NCI-H460 (cell line): ENCODE results near the gene UBTD1. TPM values are rescaled to one million over a fixed set of nuclear protein-coding genes. Genes with fewer than 3 reads are reported as not detected.
"Not testable (repeated sequence)": the region's sequence is repeated elsewhere in the genome, so short reads cannot be mapped to it uniquely, and the experiment has no call there.

Source experiments
- DNase-seq: peaks from one replicate; pipeline ENCODE4 v3.0.0-alpha.2; 2016; ENCODE audit warnings: low read depth; ENCODE audit errors: extremely low read depth
- total RNA-seq: library from RNA; depleted of rRNA; stranded (reverse); fragments of >200 nt; shearing (Covaris generic); gene quantifications from 2 replicates; pipeline ENCODE4 v1.2.3, GENCODE V29; 2014

The UBTD1 gene
- total RNA-seq, 1 experiment from 2014 or later: 3.8 TPM

DNA sequence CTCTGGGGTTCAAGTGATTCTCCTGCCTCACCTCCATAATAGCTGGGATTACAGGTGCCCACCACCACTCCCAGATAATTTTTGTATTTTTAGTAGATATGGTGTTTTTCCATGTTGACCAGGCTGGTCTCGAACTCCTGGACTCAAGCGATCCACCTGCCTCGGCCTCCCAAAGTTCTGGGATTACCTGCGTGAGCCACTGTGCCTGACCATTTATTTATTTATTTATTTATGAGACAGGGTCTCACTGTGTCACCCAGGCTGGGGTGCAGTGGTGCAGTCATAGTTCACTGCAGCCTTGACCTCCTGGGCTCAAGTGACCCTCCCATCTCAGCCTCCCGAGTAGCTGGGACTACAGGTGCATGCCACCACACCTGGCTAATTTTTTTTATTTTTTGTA is 55.6 kb downstream of the UBTD1 start:
- DNase-seq: not testable (repeated sequence)

DNA sequence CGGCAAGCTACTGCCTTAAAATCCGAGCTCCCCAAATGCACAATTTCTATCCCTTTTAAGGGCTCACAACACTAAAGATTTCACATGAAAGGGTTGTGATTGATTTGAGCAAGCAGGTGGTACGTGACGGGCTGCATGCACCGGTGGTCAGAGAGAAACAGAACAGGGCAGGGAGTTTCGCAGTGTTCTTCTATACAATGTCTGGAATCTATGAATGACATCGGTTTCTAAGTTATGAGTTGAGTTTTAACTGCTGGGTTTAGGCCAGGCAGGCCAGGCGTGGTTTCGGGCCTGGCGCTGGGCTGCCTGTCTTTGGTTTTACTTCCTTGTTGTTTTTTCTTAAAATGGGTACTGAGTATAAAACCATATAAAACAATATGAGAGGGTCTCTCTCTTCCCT is 56.8 kb downstream of the UBTD1 start:
- not testable (repeated sequence) for DNase-seq

DNA sequence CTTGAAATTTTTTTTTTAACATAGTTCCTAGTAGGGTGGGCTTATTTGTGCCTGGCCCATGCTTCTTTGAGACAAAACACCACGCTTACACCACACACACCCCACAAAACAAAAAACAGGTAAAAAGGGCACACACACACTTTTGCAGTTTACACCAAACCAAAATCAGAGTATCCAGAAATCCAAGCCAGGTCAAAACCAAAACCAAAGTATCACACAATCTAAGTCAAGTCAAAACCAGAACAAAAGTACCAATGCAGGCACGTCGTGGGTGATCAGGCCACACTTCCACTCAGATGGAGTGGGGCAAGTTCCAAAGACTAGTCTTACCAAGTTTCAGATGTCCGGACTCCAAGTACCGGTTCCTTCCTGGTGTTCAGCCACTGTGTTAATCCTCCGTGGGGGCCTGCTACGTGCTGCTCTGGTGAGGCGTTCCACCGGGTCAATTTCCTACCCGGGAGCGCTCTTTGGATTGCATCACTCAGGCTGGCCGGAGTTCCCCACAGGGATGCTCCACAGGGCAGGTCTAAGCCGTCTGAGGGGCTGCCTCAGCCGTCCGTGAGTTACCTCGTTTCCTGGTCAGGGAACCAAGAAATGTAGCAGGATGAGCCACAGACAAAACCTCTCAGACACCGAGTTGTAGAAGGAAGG is 62.1 kb downstream of the UBTD1 start:
- DNase-seq: not testable (repeated sequence)

DNA sequence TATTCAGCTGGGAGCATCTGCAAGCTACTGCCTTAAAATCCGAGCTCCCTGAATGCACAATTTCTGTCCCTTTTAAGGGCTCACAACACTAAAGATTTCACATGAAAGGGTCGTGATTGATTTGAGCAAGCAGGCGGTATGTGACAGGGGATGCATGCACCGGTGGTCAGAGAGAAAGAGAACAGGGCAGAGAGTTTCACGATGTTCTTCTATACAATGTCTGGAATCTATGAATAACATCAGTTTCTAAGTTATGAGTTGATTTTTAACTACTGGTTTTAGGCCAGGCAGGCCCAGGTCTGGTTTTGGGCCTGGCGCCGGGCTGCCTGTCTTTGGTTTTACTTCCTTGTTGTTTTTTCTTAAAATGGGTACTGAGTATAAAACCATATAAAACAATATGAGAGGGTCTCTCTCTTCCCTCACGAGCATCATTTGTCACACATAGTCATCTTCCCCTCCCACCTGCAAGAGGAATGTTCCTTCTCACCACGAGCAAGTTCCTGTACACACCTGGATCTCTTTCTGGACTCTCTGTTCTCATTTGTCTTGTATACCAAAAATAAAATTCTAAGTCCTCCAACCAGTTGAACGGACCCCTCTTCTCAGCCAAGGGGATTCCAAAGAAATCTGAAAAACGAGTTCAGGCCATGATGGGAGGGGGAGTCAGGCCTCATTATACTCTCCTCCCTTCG is 62.8 kb downstream of the UBTD1 start:
- not testable (repeated sequence) for DNase-seq

DNA sequence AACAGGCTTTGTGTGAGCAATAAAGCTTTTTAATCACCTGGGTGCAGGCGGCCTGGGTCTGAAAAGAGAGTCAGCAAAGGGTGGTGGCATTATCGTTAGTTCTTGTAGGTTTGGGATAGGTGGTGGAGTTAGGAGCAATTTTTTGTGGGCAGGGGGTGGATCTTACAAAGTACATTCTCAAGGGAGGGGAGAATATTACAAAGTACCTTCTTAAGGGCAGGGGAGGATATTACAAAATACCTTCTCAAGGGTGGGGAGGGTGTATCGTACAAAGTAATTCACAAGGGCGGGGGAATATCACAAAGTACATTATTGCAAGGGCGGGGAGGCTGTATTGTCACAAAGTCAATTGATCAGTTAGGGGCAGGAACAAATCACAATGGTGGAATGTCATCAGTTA is 63.6 kb downstream of the UBTD1 start:
- DNase-seq: not testable (repeated sequence)

DNA sequence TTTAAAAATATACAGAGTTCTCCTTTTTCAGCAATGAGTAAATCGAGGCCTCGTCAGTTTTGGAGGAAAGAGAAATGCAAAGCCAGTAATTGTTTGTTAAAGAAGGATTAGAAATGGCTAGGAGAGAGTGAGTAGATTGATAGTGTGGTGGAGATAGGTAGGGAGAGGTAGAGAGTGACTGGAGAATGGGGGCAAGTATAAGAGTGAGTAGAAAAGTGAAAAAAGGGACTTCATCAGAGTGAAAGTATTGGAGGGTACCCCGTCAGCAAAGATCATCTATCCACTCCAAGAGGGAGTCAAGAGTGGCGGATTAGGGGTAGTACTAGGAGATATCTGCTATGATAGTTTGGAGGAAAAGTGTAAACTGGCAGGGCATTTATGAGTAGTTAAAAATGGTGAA is 64.6 kb downstream of the UBTD1 start:
- DNase-seq: no peak

DNA sequence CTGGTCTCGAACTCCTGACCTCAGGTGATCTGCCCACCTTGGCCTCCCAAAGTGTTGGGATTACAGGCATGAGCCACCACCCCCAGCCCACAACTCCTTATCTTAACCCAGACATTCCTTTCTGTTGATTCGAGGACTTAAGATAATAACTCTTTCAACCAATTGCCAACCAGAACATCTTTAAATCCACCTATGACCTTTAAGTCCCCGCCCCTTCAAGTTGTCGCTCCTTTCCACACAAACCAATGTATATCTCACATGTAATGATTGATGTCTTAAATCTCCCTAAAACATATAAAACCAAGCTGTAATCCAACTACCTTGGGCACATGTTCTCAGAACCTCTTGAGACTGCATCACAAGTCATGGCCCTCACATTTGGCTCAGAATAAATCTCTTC is 66.1 kb downstream of the UBTD1 start:
- DNase-seq: no peak

DNA sequence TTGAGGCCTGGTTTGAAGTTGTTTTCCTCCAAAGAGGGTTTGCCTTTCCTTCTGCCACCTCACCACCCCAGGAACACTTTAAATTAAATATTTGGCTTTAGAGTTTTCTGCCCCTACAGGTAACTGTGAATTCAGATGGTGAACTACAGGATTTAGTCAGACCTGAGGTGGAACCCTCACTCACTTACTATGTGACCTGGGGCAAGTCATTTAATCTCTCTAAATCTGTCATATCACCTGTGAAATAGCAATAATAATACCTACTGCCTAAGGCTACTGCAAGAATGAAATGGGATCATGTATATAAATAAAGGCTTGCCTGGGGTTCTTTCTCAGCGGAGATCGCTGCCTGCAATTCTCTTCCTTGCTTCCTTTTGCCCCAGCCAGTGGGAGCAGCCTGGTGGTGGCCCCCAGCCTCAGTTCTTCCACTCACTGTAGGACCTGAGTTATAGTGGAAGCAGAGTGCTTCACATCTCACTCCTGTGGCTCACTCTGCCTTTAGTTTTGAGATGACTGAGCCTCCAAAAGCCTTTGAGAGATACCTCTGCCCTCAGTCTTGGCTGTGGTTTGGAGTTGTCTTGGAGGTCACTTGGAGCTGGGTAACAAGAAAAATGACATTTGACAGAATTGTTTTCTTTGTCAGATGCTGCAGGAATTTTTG is 67.7 kb downstream of the UBTD1 start:
- DNase-seq: no peak

DNA sequence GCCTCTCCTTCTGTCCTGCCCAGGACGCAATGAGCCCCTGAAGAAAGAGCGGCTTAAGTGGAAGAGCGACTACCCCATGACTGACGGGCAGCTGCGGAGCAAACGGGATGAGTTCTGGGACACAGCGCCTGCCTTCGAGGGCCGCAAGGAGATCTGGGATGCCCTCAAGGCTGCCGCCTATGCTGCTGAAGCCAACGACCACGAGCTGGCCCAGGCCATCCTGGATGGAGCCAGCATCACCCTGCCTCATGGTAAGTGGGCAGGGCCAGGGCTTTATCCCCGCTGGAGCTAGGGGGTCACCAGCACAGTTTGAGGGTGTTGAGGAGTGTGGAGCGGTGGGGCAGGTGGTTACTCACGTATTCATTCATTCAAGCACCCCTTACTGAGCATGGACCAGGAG is 69.2 kb downstream of the UBTD1 start:
- no peak for DNase-seq

DNA sequence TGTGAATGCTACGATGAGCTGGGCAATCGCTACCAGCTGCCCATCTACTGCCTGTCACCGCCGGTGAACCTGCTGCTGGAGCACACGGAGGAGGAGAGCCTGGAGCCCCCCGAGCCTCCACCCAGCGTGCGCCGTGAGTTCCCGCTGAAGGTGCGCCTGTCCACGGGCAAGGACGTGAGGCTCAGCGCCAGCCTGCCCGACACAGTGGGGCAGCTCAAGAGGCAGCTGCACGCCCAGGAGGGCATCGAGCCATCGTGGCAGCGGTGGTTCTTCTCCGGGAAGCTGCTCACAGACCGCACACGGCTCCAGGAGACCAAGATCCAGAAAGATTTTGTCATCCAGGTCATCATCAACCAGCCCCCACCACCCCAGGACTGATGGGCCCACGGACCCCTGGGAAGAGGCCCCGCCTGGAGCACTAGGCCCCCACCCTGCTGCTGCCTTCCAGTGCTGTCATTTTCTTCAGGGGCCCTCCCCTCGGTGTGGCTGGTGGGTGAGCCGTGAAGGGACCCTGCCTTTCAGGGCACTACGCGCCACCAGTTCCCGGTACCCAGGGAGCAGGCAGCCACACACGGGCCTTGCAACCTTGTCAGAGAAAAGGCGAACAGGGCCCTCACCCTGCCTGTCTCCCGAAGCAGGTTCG is 71.5 kb downstream of the UBTD1 start:
- DNase-seq: no peak

DNA sequence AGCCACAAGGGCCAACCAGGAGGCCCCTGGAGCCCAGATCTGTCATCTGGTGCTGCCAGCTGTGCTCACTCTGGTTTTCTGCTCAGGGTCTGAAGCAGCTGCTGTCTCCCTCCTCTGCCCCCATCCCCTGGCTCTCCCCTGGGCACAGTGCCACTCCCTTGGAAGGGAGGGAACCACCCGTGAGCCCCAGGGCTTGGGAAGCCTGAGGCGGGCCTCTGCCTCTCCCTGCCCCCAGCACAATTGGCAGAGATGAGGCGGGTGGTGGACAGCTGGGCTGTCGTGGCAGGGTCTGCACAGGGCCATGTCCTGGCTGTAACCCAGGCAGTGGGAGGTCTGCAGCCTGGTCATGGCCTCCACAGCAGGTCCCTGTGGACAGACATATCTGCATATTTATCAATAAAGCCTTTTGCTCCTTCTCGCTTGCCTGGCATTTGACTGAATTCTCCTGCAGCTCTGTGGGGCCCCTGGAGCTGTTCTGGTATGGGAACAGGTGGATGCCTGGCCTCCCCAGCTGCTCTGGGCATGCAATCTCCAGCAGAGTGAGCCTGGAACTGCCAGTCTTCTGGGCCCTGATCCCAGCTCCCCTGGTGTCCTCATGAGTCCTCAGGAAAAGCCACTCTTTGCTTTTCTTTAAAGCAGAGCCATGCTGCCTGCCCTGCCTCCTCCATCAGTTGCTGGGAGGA is 72.2 kb downstream of the UBTD1 start:
- DNase-seq: no peak

DNA sequence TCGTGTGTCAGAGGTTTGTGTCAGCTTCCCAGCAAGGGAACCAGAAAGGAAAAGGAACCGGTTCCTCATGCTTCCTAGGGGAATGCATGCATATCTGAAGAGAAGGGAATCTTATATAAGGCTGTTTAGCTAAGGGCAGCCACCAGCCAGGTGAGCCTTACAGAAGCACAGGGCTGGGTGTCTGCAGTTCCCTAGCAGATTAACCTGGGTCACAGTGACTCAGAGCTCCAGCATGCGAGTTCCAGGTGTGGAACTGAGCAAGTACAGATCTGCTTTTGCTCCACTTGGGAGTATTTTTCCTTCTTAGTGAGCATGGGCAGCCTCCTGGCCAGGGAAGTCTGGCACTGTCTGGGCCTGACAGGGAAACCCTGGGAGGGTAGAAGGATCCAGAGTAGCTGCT is 72.9 kb downstream of the UBTD1 start:
- DNase-seq: no peak

DNA sequence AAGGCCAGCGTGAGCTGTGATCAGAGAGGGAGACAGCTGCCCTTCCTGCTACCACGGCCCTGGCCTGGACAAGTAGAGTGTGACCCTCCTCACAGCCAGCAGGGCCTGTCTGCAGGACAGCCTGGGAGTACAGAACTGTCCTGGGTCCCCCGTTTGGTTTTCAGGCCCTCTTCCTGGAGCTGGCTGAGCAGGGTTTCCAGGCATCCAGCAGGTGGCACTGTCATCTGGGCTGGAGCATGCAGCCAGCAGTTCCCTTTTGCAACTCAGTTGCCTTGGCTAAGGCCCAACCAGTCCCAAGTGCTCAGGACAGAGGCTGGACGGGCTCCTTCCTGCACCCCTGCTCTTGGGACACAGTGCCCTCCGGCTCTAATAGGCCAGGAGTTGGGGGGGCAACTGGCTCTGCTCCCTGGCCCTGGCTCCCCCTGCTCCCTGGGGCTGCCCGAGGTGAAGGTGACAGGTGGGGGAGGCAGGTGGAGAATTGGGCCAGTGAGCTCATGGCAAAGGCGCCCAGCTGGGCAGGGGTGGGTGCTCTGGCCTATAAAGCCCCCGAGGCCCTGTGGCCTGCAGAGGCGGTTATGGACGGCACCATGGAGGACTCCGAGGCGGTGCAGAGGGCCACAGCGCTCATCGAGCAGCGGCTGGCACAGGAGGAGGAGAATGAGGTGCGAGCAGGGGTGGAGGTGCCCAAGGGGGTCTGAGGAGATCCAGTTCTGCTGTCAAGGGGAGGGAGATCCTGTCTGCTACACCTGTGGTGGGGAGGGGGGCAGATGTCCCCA is 73.7 kb downstream of the UBTD1 start, which contains the start of gene ANKRD2:
TSS of gene ANKRD2 (plus strand) at position 566 of the 776 bp plus-strand sequence. CDS start at position 576, 10 bp downstream.
- peak; percentile 84 for DNase-seq

DNA sequence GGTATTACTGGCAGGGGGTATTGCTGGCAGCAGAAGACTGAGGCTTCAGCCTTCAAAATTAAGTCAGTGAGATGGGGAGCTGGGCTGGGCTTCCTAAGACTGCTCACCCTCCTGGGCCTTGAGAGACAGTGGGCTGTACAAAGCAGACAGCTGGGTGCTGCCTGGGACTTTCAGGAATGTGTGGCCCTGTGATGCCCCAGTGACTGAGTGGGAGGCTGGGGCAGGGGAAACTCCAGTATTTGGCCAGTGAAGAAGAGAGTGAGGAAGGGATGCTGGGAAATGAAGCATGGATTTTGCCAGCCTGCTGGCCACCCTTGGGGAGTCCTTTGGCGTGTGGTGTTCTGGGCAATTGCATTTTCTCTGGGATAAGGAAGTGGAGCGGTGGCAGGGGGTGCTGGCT is 74.3 kb downstream of the UBTD1 start:
- DNase-seq: no peak

DNA sequence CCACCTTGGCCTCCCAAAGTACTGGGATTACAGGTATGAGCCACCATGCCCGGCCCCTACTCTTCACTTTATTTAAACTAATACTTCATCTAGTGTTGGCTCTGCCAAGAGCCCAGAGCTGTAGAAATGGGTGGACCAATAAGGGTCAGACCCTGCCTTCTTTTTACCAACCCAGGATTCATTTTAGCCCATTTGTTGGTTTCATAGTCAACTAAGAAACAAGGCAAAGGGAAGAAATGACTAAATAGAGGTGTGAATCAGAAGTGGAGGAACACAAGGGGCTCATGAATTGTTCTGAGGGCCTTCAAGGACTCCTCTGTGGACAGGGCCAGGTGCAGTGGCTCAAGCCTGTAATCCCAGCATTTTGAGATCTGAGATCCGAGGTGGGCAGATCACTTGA is 74.9 kb downstream of the UBTD1 start:
- no peak for DNase-seq

DNA sequence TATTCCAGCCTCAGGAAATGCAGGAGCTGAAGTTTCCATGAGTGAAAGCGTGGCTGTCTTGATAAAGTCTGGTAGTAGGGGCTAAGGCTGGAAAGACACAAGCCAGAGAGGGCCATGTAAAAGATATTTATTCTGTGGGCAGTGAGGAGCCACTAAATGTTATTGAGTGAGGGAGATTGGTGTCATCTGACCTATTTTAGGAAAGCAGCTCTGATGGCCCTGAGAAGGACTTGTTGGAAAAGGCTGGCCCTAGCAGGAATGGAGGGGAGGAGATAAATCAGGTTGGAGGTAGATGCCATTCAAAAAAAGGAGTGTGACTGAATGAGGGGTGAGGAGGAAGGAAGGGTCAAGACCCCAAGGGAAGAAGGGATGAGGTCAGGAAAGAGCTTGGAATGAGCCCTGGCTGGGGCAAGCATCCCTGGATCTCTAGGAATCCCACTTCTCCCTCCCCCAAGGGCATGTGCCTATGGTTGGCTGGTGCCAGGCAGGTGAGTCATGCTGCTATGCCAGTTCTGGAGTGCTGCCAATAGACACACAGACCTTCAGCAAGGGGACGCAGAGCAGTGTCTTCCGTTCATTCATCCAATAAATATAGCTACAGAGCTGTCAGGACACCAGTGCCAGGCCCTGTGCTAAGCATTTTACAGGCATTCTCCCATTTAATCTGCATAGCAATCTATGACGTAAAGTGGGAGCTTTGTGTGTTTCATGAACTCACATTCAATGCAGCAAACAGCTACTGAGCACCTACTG is 75.8 kb downstream of the UBTD1 start:
- peak; percentile 94 for DNase-seq

DNA sequence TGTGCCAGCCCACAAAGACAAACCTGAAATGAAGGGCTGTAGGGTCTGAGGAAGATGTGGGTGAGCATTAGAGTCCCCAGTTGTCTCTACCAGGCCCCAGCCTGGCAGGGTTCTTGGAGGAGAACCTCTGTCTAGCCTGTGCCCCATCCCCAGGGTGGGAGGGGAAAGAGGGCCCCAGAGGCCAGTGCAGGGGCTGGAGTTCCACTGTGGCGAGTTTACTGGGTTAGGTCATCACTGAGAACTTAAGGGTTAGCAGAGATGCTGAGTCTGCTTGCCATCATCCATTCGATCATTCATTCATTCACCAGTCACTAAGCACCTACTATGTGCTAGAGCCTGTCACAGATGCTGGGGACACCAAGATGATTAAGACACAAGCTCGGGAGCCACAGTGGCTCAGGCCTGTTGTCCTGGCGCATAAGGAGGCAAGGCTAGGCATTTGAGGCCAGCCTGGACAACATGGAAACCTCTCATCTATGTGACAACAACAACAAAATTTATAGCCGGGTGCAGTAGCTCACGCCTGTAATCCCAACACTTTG is 76.5 kb downstream of the UBTD1 start:
- DNase-seq: no peak

DNA sequence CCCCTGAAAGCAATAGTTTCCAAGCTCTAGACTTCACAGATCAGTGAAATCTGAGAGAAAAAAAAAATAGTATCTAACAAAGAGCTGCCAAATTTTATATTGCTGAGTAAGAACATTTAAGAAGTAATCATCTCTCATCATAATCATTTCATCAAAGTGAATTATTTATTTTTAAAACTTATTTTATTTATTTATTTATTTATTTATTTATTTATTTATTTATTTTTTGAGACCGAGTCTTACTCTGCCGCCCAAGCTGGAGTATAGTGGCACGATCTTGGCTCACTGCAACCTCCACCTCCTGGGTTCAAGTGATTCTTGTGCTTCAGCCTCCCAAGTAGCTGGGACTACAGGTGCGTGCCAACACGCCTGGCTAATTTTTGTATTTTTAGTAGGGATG is 77.8 kb downstream of the UBTD1 start:
- not testable (repeated sequence) for DNase-seq

DNA sequence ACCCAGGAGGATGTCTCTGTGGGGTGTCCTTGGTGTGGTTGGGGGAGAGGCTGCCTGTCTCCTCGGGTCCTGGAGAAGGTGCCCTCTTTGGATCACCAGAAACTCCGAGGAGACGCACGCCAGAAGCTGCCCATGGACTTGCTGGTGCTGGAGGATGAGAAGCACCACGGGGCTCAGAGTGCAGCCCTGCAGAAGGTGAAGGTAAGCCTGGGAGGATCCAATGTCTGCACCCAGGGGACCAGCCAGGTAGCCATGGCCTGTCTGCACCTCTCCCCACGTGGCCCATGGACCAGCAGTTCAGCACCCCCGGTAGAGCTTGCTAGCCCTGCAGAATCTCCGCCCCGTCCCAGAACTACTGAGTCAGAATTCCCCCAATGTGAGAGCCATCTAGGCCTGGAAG is 79.0 kb downstream of the UBTD1 start:
- DNase-seq: no peak
